OCI-LY7 (cell line): ENCODE measurements around the gene NUP210. TPM values are rescaled to one million over a fixed set of nuclear protein-coding genes. Genes with fewer than 3 reads are reported as not detected.

ENCODE experiments used
- BruUV-seq: library from RNA; stranded (reverse); fragments of 400-500 nt; replicated peaks from 2 replicates; lab custom pipeline; 2021; lab: Mats Ljungman, UMichigan
- CTCF ChIA-PET: fragments of 300-600 bp; sonication (Branson Sonifier 250); formaldehyde crosslinking; loops from one replicate; lab custom pipeline; 2022; ENCODE audit warnings: antibody characterized with exemption; ENCODE audit not compliant: unreplicated experiment; lab: Charles Lee
- POLR2A ChIA-PET: fragments of 300-600 bp; sonication (Branson Sonifier 250); formaldehyde crosslinking; loops from one replicate; lab custom pipeline; 2022; ENCODE audit warnings: antibody characterized with exemption; lab: Charles Lee
- DNase-seq: peaks from one replicate; pipeline ENCODE4 v3.0.0-alpha.2; 2015; ENCODE audit warnings: low spot score
- H2AFZ ChIP-seq: fragments of 200-600 bp; sonication (generic), shearing (Covaris generic); 2 replicates; pipeline ENCODE4 v1.6.1; 2014; ENCODE audit warnings: mild to moderate bottlenecking, antibody characterized with exemption, low read length, moderate library complexity
- H3K27ac ChIP-seq: fragments of 200-600 bp; sonication (generic); 2 replicates; pipeline ENCODE4 v1.5.1; 2014; ENCODE audit warnings: mixed run types, low read depth, mild to moderate bottlenecking, moderate library complexity, low read length, inconsistent platforms; ENCODE audit not compliant: poor library complexity, severe bottlenecking
- H3K36me3 ChIP-seq: fragments of 200-600 bp; sonication (generic); 2 replicates; pipeline ENCODE4 v1.6.1; 2014; ENCODE audit warnings: mild to moderate bottlenecking, antibody characterized with exemption, low read length, moderate library complexity, mixed read lengths; ENCODE audit not compliant: insufficient read depth
- H3K4me1 ChIP-seq: fragments of 200-600 bp; sonication (generic); 2 replicates; pipeline ENCODE4 v1.5.1; 2014; ENCODE audit warnings: mild to moderate bottlenecking, low read length; ENCODE audit not compliant: insufficient read depth, poor library complexity, severe bottlenecking
- H3K4me2 ChIP-seq: fragments of 200-600 bp; sonication (generic); 2 replicates; pipeline ENCODE4 v1.6.1; 2014; ENCODE audit warnings: mild to moderate bottlenecking, low read length
- H3K4me3 ChIP-seq: fragments of 200-600 bp; sonication (generic); 2 replicates; pipeline ENCODE4 v1.5.1; 2014; ENCODE audit warnings: mild to moderate bottlenecking, low read depth, low read length; ENCODE audit not compliant: poor library complexity, severe bottlenecking
- H3K79me2 ChIP-seq: fragments of 200-600 bp; sonication (generic); 2 replicates; pipeline ENCODE4 v1.6.1; 2016; ENCODE audit warnings: low read depth, mild to moderate bottlenecking, low read length, moderate library complexity, mixed read lengths; ENCODE audit not compliant: insufficient read depth
- H3K9me2 ChIP-seq: fragments of 200-600 bp; sonication (generic); 2 replicates; pipeline ENCODE4 v1.6.1; 2016; ENCODE audit warnings: mild to moderate bottlenecking, low read length, mixed read lengths; ENCODE audit not compliant: insufficient read depth
- H3K9me3 ChIP-seq: fragments of 200-600 bp; sonication (generic); 2 replicates; pipeline ENCODE4 v1.6.1; 2014; ENCODE audit warnings: mild to moderate bottlenecking, mixed run types, low read length, mixed read lengths
- H4K20me1 ChIP-seq: fragments of 200-600 bp; sonication (generic); 2 replicates; pipeline ENCODE4 v1.6.1; 2014; ENCODE audit warnings: mild to moderate bottlenecking, antibody characterized with exemption, low read length, moderate library complexity, mixed read lengths; ENCODE audit not compliant: insufficient read depth
- CTCF ChIP-seq: fragments of 200-600 bp; sonication (generic); conservative IDR thresholded peaks from 2 replicates; pipeline ENCODE4 v1.5.1; 2014; ENCODE audit warnings: mild to moderate bottlenecking, antibody characterized with exemption, low read length, moderate library complexity, mixed read lengths
- EZH2phosphoT487 ChIP-seq: fragments of 200-600 bp; sonication (generic); IDR thresholded peaks from 2 replicates; pipeline ENCODE4 v1.6.1; 2018; ENCODE audit warnings: low read depth, borderline replicate concordance, mild to moderate bottlenecking, mixed run types, antibody characterized with exemption, low read length, moderate library complexity, mixed read lengths
- intact Hi-C: fragments of 100-400 bp; cut with micrococcal nuclease; formaldehyde crosslinking; loops from one replicate; pipeline ENCODE4 v1.10.0; 2022; ENCODE audit not compliant: unreplicated experiment
- total RNA-seq, 2 experiments: library from RNA; depleted of rRNA in 1 of 2; stranded (reverse); fragments of >200 nt in 1 of 2; shearing (Covaris generic) in 1 of 2; gene quantifications; 2 replicates each; pipeline ENCODE4 v1.2.3, GENCODE V29; 2014 to 2022

The NUP210 gene
- total RNA-seq, 2 experiments from 2014 or later = 195 to 232 TPM

GRCh38 chr3:13317596-13318320 lies 102.4 kb downstream of the NUP210 start:
- Histone ChIP-seq H3K9me2 (no peaks in the 10 kb centered on the region), H4K20me1 (no peaks in the 10 kb centered on the region), H3K36me3 (peaks cover 93% of the 10 kb centered on the region), H3K4me2 (no peak overlapping the region), H3K27ac (no peak overlapping the region), H2AFZ (no peak overlapping the region), H3K4me3 (no peak overlapping the region), H3K79me2 (no peaks in the 10 kb centered on the region), H3K4me1 (no peaks in the 10 kb centered on the region), H3K9me3 (no peaks in the 10 kb centered on the region)
- no TSS peak for BruUV-seq
- ChIA-PET POLR2A (no interaction called here), CTCF (no interaction called here)
- no peak for DNase-seq
- intact Hi-C loops = no loop called here
- TF ChIP-seq CTCF (no peak), EZH2phosphoT487 (no peak)

DNA sequence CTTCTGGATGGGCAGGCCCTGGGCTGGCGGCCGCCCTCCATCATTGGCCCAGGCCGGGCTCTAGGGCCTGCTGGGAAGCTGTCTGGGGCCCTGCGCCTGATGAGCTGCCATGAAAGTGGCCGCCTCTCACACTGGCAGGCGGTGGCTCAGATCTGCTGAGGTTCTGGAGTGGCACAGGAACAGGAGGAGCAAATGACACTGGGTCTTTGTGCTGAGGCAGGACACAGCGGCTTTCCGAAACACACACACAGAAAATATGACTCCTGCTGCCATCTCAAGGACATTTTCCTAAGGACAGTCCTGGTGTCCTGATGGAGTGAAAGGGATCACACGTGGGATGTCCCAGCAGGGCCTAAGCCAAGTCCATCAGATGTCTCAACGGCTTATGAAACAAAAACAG lies 103.5 kb downstream of the NUP210 start:
- BruUV-seq = no TSS peak

More for the DNA sequence above, 103.5 kb downstream of the NUP210 start:
- no peaks in the 10 kb centered on the region for H3K4me1 ChIP-seq
- H3K36me3 ChIP-seq = peaks cover 81% of the 10 kb centered on the region
- intact Hi-C loops = no loop called here
- no peak for TF ChIP-seq EZH2phosphoT487
- no peak for TF ChIP-seq CTCF
- no peak overlapping the region for H2AFZ ChIP-seq
- ChIA-PET POLR2A (no interaction called here), CTCF (no interaction called here)
- no peaks in the 10 kb centered on the region for H3K79me2 ChIP-seq
- no peak for DNase-seq
- no peak overlapping the region for H3K27ac ChIP-seq
- H3K9me2 ChIP-seq = no peaks in the 10 kb centered on the region
- H3K4me3 ChIP-seq = no peak overlapping the region
- no peaks in the 10 kb centered on the region for H4K20me1 ChIP-seq
- no peak overlapping the region for H3K4me2 ChIP-seq
- H3K9me3 ChIP-seq = no peaks in the 10 kb centered on the region
